Loucy (cell line): Measurements from ENCODE around the gene RBM14.
A peak's percentile ranks its signal among the peaks of the same experiment; 100 is the strongest.

Experiments
- H2AFZ ChIP-seq: fragments of 200-600 bp; sonication (generic); 2 replicates; pipeline ENCODE4 v1.6.0; 2016; ENCODE audit warnings: antibody characterized with exemption, mild to moderate bottlenecking, low read length, moderate library complexity
- H3F3A ChIP-seq: fragments of 200-600 bp; 2 replicates; pipeline ENCODE4 v1.6.0; 2016; ENCODE audit warnings: antibody characterized with exemption, low read depth, mild to moderate bottlenecking
- H3K27me3 ChIP-seq: fragments of 200-600 bp; sonication (generic); 2 replicates; pipeline ENCODE4 v1.6.1; 2014; ENCODE audit warnings: low read length, mild to moderate bottlenecking; ENCODE audit not compliant: insufficient read depth, poor library complexity, severe bottlenecking
- H3K36me3 ChIP-seq: fragments of 200-600 bp; sonication (generic); 2 replicates; pipeline ENCODE4 v1.6.1; 2016; ENCODE audit warnings: low read length; ENCODE audit not compliant: insufficient read depth
- H3K4me1 ChIP-seq: fragments of 200-600 bp; sonication (generic); 2 replicates; pipeline ENCODE4 v1.5.1; 2014; ENCODE audit warnings: low read length, mild to moderate bottlenecking; ENCODE audit not compliant: insufficient read depth, poor library complexity, severe bottlenecking
- H3K4me2 ChIP-seq: fragments of 200-600 bp; sonication (generic); 2 replicates; pipeline ENCODE4 v1.6.0; 2014; ENCODE audit warnings: antibody characterized with exemption, low read length, low read depth, mild to moderate bottlenecking; ENCODE audit not compliant: poor library complexity, severe bottlenecking
- H3K4me3 ChIP-seq: fragments of 200-600 bp; sonication (generic); 2 replicates; pipeline ENCODE4 v1.5.1; 2014; ENCODE audit warnings: low read length, mild to moderate bottlenecking, mixed read lengths; ENCODE audit not compliant: poor library complexity, severe bottlenecking
- H3K79me2 ChIP-seq: fragments of 200-600 bp; sonication (generic); 2 replicates; pipeline ENCODE4 v1.6.1; 2014; ENCODE audit warnings: low read length; ENCODE audit not compliant: insufficient read depth
- H3K9ac ChIP-seq: fragments of 200-600 bp; sonication (generic); 2 replicates; pipeline ENCODE4 v1.6.0; 2014; ENCODE audit warnings: mild to moderate bottlenecking, low read depth, low read length, moderate library complexity; ENCODE audit not compliant: poor library complexity, severe bottlenecking
- H3K9me2 ChIP-seq: fragments of 200-600 bp; sonication (generic); replicated peaks from 2 replicates; pipeline ENCODE4 v1.6.1; 2016; ENCODE audit warnings: low read depth, low read length, mixed read lengths
- H3K9me3 ChIP-seq: fragments of 200-600 bp; sonication (generic); 2 replicates; pipeline ENCODE4 v1.6.1; 2014; ENCODE audit warnings: mild to moderate bottlenecking, antibody characterized with exemption, low read length, low read depth; ENCODE audit not compliant: insufficient read depth
- H4K20me1 ChIP-seq: fragments of 200-600 bp; sonication (generic); 2 replicates; pipeline ENCODE4 v1.6.0; 2014; ENCODE audit warnings: antibody characterized with exemption, low read length, mild to moderate bottlenecking; ENCODE audit not compliant: insufficient read depth, poor library complexity, severe bottlenecking
- CTCF ChIP-seq: fragments of 200-600 bp; sonication (generic); conservative IDR thresholded peaks from 2 replicates; pipeline ENCODE4 v1.5.1; 2014; ENCODE audit warnings: mild to moderate bottlenecking, antibody characterized with exemption, low read length
- EZH2phosphoT487 ChIP-seq: fragments of 200-600 bp; IDR thresholded peaks from 2 replicates; pipeline ENCODE4 v1.6.1; 2018; ENCODE audit warnings: antibody characterized with exemption, mild to moderate bottlenecking, moderate library complexity, borderline replicate concordance

The RBM14 gene

GRCh38 chr11:66592457-66593302 lies 23.8 kb upstream of the RBM14 start, which contains the start of the genes CCDC87 and CCS:
Gene CCDC87 (minus strand): TSS chr11:66593063. CDS start chr11:66593015, 48 bp downstream.
Gene CCS (plus strand): TSS chr11:66593185. CDS start chr11:66593262, 77 bp downstream.
- TF ChIP-seq CTCF = peak; percentile 83
- no peak for TF ChIP-seq EZH2phosphoT487
- Histone ChIP-seq H3K79me2 (peaks cover 10% of the 10 kb centered on the region; the same call in 1 of the 2 replicates), H3K9me2 (no peaks in the 10 kb centered on the region), H3K9me3 (no peaks in the 10 kb centered on the region), H3K4me3 (peak within 1 kb of the TSS; percentile 99), H3K36me3 (no peaks in the 10 kb centered on the region), H4K20me1 (no peaks in the 10 kb centered on the region), H3K4me1 (peaks cover 14% of the 10 kb centered on the region), H3K9ac (peak within 1 kb of the TSS; percentile 90), H3F3A (no peaks in the 10 kb centered on the region), H3K27me3 (no peaks in the 10 kb centered on the region), H2AFZ (peak within 1 kb of the TSS; percentile 98), H3K4me2 (peak within 1 kb of the TSS; percentile 96)

- peak overlapping the region; percentile 99 for H3K4me3 ChIP-seq
- no peaks in the 10 kb centered on the region for H3F3A ChIP-seq
- no peaks in the 10 kb centered on the region for H3K36me3 ChIP-seq
- no peaks in the 10 kb centered on the region for H3K9me3 ChIP-seq
- H3K4me2 ChIP-seq = peak overlapping the region; percentile 96
- no peak for TF ChIP-seq EZH2phosphoT487
- TF ChIP-seq CTCF = no peak
- H4K20me1 ChIP-seq = no peaks in the 10 kb centered on the region
- H3K79me2 ChIP-seq = peaks cover 10% of the 10 kb centered on the region; the same call in 1 of the 2 replicates
- H3K9me2 ChIP-seq = no peaks in the 10 kb centered on the region
- H2AFZ ChIP-seq = peak overlapping the region; percentile 98
- no peaks in the 10 kb centered on the region for H3K27me3 ChIP-seq
- peaks cover 14% of the 10 kb centered on the region for H3K4me1 ChIP-seq
- H3K9ac ChIP-seq = peak overlapping the region; percentile 90
Measured at GRCh38 chr11:66593303-66593635, 23.2 kb upstream of the RBM14 start.

- H2AFZ ChIP-seq = peak overlapping the region; percentile 98; the same call in 1 of the 2 replicates
- H3F3A ChIP-seq = no peaks in the 10 kb centered on the region
- peaks cover 14% of the 10 kb centered on the region for H3K4me1 ChIP-seq
Measured at GRCh38 chr11:66593650-66594049, 22.8 kb upstream of the RBM14 start.

More at GRCh38 chr11:66593650-66594049, 22.8 kb upstream of the RBM14 start:
- Histone ChIP-seq H3K9me2 (no peaks in the 10 kb centered on the region), H3K36me3 (no peaks in the 10 kb centered on the region), H3K9ac (peak overlapping the region; percentile 90), H3K9me3 (no peaks in the 10 kb centered on the region), H4K20me1 (no peaks in the 10 kb centered on the region), H3K4me2 (peak overlapping the region; percentile 96), H3K27me3 (no peaks in the 10 kb centered on the region), H3K79me2 (peaks cover 10% of the 10 kb centered on the region; the same call in 1 of the 2 replicates), H3K4me3 (peak overlapping the region; percentile 99)
- TF ChIP-seq CTCF (no peak), EZH2phosphoT487 (no peak)
